CD4-positive, alpha-beta T cell treated with Interleukin-15 for 1 hour (primary cell): ENCODE results near the gene TET2.

Source experiments
- DNase-seq: peaks from one replicate; pipeline ENCODE4 v3.0.0-alpha.2; 2020

TET2 gene

DNA sequence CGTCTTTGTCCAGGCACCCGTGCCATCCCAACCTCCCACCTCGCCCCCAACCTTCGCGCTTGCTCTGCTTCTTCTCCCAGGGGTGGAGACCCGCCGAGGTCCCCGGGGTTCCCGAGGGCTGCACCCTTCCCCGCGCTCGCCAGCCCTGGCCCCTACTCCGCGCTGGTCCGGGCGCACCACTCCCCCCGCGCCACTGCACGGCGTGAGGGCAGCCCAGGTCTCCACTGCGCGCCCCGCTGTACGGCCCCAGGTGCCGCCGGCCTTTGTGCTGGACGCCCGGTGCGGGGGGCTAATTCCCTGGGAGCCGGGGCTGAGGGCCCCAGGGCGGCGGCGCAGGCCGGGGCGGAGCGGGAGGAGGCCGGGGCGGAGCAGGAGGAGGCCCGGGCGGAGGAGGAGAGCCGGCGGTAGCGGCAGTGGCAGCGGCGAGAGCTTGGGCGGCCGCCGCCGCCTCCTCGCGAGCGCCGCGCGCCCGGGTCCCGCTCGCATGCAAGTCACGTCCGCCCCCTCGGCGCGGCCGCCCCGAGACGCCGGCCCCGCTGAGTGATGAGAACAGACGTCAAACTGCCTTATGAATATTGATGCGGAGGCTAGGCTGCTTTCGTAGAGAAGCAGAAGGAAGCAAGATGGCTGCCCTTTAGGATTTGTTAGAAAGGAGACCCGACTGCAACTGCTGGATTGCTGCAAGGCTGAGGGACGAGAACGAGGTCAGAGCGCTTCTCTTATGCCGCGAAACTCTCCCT is at the start of gene TET2:
Gene TET2, plus strand, starts transcription at position 601 of the 740 bp plus-strand sequence. CDS start 87,067 bp downstream, outside the sequence.
- DNase-seq: peak; percentile 86

DNA sequence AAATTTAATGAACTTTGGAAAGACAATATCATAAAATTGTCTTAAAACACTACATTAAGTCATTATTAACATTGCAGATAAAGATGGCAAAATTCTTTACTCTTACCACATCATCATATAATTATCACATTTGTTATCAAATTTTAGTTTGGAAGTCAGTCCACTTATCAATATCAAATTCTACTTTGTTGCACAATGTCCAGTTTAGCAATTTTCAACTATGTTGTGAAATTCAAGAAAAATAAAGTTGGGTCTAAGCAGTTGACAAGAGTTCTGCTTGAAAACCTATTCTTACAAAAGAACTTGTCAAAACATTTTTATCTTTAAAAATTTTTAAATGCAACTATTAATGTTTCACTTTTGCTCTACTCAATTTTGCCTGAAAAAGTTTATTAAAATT is 44.7 kb upstream of the TET2 start:
- DNase-seq: no peak

DNA sequence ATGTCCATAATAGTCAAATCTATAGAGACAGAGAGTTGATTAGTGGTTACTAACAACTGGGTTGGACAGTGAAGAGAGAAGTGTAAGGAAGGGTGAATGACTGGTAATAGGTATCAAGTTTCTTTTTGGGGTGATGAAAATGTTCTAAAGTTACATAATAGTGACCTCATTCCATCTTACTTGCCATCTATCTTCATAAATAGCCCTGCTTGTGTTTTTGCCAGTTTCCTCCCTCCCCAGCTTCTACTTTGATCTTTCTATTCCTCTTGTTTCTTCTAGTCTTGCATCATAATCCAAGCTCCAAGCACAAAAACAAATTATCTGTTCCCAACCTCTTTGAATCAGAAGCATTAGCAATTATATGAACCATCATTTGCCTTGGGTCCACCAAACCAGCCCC is 40.2 kb upstream of the TET2 start:
- DNase-seq: no peak

DNA sequence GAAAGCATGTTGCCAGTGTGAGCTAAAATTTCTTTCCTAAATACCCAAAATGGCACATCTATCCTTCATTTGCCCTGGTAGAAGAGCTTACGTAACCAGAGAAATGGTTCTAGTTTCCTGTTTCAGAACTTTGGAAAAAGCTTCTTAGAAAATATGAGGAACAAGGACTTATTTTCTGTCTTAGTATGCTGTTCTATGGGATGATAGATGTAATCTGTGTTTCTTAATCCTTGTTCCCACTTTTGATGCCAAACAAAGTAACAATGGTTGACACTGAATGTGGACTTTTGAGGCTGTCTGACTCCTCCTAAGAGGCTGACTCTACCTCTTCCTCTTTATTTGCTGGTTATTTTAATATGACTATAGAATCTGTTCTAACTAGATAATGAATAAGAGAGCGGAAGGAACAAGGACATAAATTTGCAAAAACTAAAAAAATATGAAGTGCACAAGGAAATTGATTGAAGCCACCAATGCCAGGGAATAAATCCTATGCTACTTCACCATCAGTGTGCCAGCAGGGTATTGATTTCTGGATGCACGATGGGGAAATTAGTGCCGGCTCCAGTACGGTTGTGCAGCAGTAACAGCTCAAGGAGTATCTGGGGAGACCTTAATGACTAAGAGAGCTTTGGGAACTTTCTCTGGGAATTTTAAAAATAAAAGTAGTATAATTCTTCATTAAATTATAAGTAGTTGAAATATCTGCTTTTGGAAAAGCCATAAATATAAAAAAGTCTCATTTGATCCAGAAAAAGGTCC is 39.4 kb upstream of the TET2 start:
- DNase-seq: no peak

DNA sequence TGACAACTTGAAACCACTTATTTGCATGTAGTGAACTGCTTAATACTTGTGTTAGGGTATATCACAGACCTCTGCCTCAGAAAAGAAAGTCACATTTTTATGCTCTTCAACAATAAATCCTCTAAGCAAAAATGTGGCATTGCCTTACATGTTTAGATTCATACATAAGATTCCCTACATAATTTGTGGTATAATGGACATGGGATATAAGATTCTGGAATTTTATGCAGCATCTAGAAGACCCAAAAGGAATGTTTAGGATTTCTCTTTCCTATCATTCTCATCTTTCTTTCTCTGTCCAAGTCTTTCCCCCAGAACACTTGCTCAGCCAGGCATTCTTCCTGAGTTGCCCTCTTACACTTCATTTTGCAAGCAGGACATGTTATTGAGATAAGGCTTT is 37.7 kb upstream of the TET2 start:
- no peak for DNase-seq

DNA sequence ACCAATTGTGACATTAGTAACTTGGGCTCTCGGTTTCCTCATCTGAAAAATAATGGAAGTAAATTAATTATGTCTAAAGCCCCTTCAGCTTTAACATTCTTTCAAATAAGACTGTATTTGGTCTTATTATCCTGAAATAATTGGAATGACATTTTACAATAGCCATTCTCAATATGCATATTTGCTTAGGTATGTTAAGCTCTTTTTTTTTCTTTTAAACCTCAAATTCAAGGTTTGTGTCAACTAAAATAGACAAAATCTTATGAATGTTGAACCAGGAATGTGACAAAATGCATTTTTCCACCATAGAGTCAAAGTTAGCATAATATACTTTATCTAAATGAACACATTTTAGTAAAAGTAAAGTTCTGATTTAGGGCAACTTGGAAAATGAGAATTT is 34.4 kb upstream of the TET2 start:
- DNase-seq: no peak

DNA sequence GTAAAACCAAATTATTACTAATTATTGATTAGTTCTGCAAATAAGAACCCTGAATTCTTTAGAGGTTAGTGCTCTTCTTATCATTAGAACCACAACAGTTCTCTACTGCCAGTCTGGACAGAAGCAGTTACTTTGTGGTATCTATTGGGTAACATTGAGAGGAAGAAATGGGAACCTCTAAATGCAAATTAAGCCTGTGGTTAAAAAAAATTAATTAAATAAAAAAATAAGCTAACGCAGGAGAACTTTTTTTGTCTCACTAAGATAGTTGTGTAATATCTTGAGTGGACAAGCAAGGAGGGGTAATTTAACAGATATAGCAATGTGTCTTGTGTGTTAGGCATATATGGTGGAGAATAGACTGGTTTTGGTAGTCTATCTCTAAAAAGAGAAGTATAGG is 32.9 kb upstream of the TET2 start:
- no peak for DNase-seq

DNA sequence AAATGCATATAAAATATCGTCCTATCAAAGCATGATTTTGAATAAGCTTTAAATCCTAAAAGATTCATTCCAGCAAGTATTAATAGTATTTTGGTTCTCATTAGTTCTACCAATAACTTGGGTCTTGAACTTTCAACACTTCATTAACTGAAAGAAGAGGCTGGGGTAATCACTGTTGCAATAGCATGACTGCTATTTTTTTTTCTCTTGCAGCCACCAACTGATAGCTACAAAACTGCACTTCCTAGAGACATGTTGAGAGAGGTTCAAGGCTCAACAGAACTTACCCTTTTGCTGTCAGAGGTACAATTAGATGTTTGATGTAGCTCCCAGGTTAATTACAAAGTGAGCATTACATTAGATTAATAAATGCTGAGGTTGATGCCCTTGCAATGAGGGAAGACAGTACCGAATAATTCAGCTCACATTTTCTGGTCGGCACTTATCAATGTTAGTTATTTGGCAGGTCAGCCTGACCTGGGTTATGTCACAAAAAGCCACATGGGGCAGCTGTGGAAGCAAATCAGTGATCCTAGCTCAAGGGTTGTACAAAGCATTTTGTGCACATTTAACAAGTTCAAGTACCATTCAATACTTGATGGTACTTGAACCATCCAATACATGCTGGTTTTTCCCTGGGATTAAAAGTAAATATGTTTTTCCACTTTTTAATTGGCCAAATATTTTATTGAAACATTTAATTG is 29.9 kb upstream of the TET2 start:
- no peak for DNase-seq

DNA sequence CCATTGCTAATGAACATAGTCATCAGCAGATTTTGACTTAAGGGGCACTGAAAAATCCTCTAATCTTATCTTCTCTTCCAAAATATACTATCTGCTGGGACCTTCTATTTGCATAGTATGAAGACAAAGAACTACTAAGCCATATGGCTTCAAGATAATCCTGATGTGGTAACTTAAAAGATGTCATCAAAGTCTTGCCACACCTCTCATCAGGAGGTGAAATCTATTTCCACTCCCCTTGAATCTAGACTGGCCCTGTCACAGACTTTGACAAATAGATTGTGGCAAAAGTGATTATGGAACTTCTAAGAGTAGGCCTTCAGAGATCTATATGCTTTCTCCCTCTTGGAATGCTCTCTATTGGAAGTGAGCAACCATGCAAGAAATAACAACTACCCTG is 27.3 kb upstream of the TET2 start:
- no peak for DNase-seq

DNA sequence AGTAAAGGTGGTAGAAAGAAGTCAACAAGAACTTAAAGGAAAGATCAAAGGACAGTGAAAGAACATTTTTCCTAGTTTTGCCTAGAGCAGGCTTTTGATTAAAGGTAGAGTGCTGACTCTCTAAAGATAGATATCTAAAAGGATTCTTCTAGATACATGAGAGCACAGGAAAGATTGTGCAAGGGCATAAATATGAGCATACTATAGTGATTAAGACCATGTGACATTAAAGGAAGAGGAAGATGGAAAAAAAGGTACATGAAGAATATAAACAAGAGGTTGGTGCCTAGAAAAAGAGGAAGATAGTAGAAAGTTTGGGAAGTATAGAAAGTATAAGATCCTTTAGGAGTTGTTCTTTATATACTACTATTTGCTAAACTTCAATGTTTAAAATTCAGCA is 26.1 kb upstream of the TET2 start:
- DNase-seq: no peak

DNA sequence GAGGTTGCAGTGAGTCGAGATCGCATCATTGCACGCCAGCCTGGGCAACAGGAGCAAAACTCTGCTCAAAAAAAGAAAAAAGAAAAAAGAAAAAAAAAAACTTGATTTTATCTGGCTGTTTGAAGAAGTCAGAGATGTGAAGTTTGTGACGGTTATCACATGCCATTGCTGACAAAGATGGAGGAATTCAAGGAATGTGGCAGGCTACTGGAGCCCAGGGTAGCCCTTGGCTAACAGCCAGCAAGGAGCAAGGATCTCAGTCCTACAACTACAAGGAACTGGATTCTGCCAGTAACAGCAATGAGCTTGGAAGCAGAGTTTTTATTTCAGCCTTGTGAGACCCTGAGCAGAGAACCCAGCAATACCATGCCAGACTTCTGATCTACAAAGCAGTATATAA is 24.3 kb upstream of the TET2 start:
- no peak for DNase-seq

DNA sequence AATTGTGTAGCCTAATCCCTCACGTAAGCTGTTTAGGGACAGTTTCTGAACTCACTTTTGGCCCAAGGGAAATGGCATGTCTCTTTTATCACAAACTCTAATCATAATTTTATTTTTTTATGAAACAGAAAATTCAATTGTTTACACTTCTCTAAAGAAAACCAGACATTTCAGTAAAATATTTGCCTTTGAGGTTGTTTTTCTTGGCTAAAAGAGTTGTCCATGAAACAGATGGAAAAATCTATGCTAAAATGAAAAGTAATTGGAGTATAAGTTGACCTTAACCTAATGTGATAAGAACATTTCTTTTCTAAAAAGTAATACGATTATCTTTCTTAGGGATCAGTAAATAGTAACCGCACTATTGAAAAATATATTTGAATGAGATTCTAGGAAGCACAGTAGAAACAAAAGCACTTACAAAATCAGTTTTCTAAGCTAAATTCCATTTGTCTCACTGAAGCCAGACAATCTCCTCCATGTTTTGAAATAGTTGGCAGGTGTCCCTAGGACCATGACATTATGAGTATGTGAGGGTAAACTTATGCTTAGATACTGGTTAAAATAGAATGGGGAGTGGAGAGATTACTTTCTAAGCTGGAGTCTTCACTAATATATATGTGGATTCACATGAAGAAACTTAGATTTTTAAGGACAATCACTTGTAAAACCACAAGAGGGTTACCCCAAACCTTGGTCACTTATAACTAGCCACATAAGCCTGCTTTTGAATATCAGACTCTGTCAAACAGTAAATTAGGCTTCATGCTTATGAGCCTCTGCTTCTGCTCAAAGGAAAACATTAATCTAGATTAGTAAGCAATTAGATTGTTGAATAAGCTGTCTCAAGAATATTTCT is 20.1 kb upstream of the TET2 start:
- DNase-seq: no peak

DNA sequence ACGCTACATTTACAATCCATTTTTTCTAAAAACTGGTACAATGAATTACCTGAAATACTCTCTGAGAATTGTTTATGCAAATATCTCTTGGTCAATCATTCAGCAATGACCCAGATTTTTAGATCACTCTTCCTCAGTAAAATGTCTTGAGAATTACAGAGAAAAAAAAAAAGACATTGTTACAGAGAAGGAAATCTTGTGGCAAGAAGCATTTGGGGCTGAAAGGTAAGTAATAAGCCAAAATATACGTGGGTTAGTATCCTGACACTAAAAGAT is 19.6 kb upstream of the TET2 start:
- no peak for DNase-seq

DNA sequence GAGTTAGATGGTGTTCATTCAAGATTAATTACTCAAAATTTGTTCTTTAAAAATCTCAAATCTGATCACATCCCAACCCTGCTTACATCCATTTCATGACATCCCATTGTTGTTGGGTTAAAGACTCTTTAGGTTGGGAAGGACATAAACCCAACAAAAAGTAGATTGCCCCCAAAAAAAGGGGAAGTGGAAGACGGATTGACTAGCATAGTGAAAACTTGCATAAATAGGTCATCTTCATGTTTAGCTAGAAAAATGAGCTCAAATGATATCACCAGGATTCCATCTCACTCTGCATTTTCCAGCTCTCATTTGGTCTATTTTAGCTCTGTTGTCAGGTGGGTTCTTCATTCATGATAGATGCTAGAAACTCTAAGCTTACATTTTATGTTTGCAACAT is 18.5 kb upstream of the TET2 start:
- no peak for DNase-seq

DNA sequence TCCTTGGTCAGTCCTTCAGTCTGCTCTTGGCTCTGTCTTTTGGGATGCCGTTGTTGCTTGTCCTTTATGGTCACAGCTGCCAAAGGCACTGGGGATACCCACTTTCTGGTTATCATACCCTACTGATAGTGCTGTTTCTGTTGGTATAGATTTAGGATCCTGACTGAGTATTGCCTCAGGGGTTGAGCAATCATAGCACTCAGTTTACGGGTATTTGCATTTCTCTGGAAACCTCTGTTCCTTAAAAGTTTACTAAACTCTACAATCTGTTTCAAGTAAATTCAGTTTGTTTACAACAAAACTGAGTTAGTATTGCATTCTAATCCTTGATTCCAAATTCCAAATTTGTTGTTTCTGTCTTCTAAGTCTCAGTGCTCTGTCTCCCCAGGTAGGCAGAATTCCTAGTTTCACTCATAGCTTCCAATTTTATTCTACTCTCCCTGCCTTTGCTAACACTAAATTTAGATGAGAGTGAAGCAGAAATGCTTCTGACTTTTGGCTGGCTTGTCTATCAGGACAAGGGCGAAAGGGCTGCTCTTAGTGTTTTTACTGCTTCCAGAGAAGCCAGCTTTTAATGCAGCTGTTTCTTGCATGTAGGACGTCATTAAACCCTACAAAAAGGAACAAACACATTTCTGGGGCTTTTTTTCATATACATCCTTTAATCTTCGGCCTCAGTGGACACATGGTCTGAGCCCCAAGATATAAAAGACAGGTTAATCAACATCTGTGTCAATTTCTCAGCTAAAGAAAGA is 17.2 kb upstream of the TET2 start:
- DNase-seq: no peak

DNA sequence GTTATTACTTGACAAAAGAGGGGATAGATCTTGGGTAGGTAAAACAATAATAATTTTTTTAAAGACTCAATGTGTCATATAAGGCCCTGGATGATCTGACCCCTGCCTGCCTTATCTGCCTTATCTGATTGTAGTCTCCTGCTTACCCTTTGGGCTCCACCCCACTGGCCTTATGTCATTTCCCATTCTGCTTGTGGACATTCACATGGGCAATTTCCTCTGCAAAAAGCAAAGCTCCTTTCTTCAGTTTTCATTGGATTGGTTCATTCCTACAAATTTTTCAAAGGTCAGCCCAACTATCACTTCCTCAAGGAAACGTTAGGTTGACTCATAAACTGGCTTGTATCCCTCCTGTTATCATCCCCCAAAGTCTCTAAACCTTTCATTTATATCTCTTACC is 15.7 kb upstream of the TET2 start:
- no peak for DNase-seq

DNA sequence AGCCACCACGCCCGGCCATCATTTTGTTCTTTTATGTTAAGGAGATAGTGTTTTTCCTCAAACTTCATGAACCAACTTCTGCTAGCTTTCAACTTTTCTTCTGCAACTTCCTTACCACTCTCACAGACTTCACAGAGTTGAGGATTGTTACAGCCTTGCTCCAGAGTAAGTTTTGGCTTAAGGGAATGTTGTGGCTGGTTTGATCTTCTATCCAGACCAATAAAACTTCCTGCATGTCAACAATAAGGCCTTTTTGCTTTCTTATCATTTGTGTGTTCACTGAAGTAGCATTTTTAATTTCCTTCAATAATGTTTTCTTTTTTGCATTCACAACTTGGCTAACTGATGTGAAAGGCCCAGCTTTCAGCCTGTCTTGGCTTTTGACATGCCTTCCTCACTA is 12.7 kb upstream of the TET2 start:
- DNase-seq: no peak

DNA sequence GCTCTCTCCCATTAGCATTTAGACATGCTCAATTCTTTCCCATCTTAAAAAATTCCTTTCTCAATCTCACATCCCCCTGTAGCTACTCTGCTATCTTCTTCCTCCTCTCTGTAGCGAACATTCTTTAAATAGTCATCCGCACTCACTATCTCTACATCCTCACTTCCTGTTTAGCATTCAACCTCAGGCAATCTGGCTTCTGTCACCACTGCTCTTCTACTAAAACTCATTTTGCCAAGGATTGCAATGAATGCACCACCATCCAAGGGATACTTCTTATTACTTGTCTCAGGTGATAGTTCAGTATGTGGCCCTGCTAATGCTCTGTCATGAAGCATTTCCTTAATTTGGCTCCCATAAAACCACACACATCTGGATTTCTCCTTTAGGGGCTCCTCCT is 10.9 kb upstream of the TET2 start:
- DNase-seq: no peak

DNA sequence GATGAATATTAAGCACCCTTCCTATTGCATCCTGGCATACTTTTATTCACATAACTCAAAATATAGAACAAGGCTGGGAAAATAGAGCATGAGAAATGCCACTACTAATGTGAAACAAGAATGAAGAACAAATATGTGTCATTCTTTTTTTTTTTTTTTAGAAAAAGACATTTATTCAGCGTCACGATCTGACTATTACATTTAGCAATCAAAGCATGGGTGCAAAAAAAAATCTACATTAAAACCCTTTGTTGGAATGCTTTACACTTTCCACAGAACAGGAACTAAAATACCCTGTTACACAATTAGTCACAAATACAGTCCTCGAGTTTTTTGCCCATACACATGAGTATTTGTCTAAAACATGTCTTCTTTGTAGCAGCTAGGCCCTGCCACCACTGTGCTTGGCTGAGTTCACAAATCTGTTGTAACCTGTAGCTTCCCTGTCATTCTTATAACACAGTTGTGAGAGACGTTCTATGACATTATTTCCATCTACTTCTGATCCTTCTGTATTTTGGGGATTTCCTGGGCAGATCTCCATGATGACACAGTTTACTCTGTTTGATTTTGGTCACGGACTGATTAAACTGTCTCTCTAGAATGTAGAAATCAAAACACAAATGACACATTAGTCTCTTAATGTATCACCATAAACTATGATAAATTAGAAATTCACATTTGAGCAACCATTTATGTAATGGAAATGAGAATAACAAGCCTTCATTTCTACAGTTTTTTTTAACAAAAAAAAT is 9.4 kb upstream of the TET2 start:
- no peak for DNase-seq

DNA sequence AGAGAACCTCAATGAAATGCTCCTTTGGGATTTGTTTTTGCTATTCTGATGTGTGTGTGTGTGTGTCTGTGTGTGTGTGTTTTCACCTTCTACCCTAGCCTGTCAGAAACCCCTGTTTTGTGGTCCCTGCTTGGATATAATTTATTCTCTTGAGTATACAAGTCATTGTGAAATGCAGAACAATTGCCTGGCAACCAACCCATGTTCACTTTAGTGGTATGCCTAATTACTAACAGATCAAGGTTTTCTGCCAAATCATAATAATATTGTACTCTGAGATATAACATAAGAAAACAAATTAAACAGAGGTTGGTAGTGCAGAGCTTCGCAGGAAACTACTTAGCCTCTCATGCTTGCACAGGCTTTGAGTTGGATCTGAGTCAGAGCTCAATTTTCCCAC is 7.0 kb upstream of the TET2 start:
- no peak for DNase-seq

DNA sequence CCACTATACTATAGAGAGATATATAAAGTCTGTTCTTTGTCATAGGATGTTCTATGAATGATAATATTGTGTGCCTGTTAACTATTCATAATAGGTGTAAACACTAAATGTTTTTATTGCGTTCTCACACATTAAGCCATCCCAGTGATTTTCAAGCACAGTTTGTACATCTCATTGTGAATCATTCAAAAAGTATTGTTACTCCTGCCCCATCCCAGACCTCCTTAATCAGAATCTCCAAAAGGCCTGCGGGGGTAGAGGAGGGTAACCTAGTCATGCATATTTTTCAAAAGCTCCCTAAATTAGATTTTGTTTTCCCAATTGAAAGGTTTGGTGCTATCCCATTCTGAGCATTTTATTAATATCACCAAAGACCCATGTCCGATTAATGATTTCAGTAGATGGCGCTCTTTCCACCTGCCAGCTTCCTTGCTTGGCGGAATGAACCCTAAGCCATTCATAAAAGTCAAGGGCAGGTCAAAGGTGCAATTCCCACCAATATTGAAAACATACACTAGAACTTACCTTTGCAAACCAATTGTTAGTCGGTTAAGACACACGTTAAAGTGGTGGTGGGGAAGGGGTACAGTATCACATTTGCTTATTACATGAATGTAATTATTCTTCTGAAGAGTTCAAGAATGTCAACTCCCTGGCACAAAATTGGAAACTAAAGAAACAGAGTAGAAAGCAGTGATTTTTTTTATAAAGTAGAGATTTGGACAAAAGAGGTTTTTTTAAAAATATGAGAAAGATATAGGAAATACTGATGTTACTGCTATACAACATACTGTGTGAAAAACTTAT is 5.8 kb upstream of the TET2 start:
- DNase-seq: peak; percentile 35
